T47D (cell line): Measurements from ENCODE around the gene HELZ2.

Experiments used
- DNase-seq, 2 experiments: peaks; one replicate each; pipeline versions ENCODE4 v3.0.0 to v3.0.0-alpha.2; 2011 to 2012; ENCODE audit warnings: low read depth in 1 of 2, low spot score in 1 of 2
- JUND ChIP-seq: IDR thresholded peaks from 2 replicates; pipeline ENCODE4 v1.6.1; 2012; ENCODE audit warnings: low read depth
- in situ Hi-C: cut with HindIII; loops from 2 replicates; pipeline ENCODE4 v1.10.0; 2016; ENCODE audit warnings: low sequenced_read_pairs, low pct_unique_long_range_greater_than_20kb

HELZ2 gene

GRCh38 chr20:63570281-63571086 lies 3.6 kb downstream of the HELZ2 start:
- DNase-seq, result no peak
- no peak for TF ChIP-seq JUND
- in situ Hi-C loops, result no loop called here

- in situ Hi-C loops, result no loop called here
- DNase-seq, result no peak
Measured at GRCh38 chr20:63568986-63569949, 4.8 kb downstream of the HELZ2 start.

GRCh38 chr20:63568170-63568981 lies 5.7 kb downstream of the HELZ2 start:
- DNase-seq, result no peak
- in situ Hi-C loops, result no loop called here
- TF ChIP-seq JUND, result no peak

More at GRCh38 chr20:63568986-63569949, 4.8 kb downstream of the HELZ2 start:
- TF ChIP-seq JUND, result no peak

GRCh38 chr20:63567386-63568169 lies 6.5 kb downstream of the HELZ2 start:
- in situ Hi-C loops, result no loop called here
- no peak for TF ChIP-seq JUND
- no peak for DNase-seq

- no peak for TF ChIP-seq JUND
- in situ Hi-C loops, result no loop called here
- DNase-seq, result no peak
Measured at GRCh38 chr20:63567136-63567385, 7.0 kb downstream of the HELZ2 start.

- no peak for TF ChIP-seq JUND
- no peak for DNase-seq
- in situ Hi-C loops, result no loop called here
Measured at GRCh38 chr20:63566395-63567135, 7.5 kb downstream of the HELZ2 start.

GRCh38 chr20:63565699-63566335 lies 8.2 kb downstream of the HELZ2 start:
- DNase-seq, result no peak
- in situ Hi-C loops, result no loop called here
- no peak for TF ChIP-seq JUND

GRCh38 chr20:63565021-63565698 lies 8.9 kb downstream of the HELZ2 start:
- in situ Hi-C loops, result no loop called here
- TF ChIP-seq JUND, result no peak
- DNase-seq, result no peak

- TF ChIP-seq JUND, result no peak
- DNase-seq, result no peak
Measured at GRCh38 chr20:63564036-63564810, 9.8 kb downstream of the HELZ2 start.

GRCh38 chr20:63563225-63563935 lies 10.7 kb downstream of the HELZ2 start:
- TF ChIP-seq JUND, result no peak
- DNase-seq, result no peak
- in situ Hi-C loops, result no loop called here

More at GRCh38 chr20:63564036-63564810, 9.8 kb downstream of the HELZ2 start:
- in situ Hi-C loops, result no loop called here
